OCI-LY3 (cell line): ENCODE results near the gene GALNT1.

ENCODE experiments used
- EZH2phosphoT487 ChIP-seq: fragments of 200-600 bp; shearing (Covaris generic); IDR thresholded peaks from 2 replicates; pipeline ENCODE4 v1.6.1; 2018; ENCODE audit warnings: antibody characterized with exemption, mixed run types, low read depth
- TF ChIP-seq, protein P1 (sequence below): fragments of 200-600, 300-600 bp; sonication (generic); IDR thresholded peaks from 2 replicates; pipeline ENCODE4 v1.5.1; 2014; ENCODE audit warnings: antibody characterized with exemption, low read length, low read depth

DNA sequence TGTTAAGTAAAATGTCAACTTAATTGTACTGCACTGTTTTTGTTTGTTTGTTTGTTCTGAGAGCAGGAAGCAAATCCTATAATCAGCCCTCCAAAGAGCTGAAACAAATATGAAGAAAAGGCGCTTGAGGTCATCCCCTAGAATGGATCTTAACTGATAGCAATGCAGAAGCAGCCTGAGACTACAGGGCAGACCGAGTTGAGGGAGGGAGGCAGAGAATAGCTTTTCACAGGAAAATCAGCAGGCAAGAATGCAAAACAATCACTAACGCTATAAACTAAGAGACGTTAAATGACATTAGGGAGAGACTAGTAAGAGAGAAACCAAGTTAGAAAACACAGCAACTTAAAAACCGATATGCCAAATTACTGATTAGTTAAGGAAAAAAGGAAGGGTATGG, 37.2 kb downstream of the GALNT1 start:
- TF ChIP-seq EZH2phosphoT487, result no peak
- TF ChIP-seq, protein P1, sequence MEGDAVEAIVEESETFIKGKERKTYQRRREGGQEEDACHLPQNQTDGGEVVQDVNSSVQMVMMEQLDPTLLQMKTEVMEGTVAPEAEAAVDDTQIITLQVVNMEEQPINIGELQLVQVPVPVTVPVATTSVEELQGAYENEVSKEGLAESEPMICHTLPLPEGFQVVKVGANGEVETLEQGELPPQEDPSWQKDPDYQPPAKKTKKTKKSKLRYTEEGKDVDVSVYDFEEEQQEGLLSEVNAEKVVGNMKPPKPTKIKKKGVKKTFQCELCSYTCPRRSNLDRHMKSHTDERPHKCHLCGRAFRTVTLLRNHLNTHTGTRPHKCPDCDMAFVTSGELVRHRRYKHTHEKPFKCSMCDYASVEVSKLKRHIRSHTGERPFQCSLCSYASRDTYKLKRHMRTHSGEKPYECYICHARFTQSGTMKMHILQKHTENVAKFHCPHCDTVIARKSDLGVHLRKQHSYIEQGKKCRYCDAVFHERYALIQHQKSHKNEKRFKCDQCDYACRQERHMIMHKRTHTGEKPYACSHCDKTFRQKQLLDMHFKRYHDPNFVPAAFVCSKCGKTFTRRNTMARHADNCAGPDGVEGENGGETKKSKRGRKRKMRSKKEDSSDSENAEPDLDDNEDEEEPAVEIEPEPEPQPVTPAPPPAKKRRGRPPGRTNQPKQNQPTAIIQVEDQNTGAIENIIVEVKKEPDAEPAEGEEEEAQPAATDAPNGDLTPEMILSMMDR, result no peak
